PC-3 (cell line): ENCODE results near the gene SKP2.

Experiments
- EZH2 ChIP-seq: fragments of 300-600 bp; sonication (generic); IDR thresholded peaks from one replicate; pipeline ENCODE4 v1.6.1; 2017; ENCODE audit warnings: antibody characterized with exemption, mild to moderate bottlenecking, low read length; ENCODE audit not compliant: unreplicated experiment
- TF ChIP-seq, protein P1 (sequence below): fragments of 300-600 bp; sonication (generic); conservative IDR thresholded peaks from 2 replicates; pipeline ENCODE4 v1.5.1; 2017; ENCODE audit warnings: antibody characterized with exemption, low read depth, mild to moderate bottlenecking, low read length

DNA sequence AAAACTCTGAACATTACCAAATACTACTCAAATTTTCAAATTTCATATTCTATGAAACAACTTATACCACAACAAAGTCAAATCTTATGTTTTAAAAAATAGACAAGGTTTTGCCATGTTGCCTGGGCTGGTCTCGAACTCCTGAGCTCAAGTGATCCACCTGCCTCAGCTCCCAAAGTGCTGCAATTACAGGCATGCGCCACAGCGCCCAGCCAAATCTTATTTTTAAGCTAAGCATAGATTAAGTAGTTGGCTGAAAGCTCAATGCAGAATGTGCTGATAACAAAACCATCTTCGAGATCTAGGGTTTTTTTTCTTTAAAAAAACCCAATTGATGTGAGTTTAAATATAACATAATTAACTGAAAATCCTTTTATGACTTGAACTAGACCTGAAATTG is 6.6 kb upstream of the SKP2 start:
- TF ChIP-seq, protein P1, sequence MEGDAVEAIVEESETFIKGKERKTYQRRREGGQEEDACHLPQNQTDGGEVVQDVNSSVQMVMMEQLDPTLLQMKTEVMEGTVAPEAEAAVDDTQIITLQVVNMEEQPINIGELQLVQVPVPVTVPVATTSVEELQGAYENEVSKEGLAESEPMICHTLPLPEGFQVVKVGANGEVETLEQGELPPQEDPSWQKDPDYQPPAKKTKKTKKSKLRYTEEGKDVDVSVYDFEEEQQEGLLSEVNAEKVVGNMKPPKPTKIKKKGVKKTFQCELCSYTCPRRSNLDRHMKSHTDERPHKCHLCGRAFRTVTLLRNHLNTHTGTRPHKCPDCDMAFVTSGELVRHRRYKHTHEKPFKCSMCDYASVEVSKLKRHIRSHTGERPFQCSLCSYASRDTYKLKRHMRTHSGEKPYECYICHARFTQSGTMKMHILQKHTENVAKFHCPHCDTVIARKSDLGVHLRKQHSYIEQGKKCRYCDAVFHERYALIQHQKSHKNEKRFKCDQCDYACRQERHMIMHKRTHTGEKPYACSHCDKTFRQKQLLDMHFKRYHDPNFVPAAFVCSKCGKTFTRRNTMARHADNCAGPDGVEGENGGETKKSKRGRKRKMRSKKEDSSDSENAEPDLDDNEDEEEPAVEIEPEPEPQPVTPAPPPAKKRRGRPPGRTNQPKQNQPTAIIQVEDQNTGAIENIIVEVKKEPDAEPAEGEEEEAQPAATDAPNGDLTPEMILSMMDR, result no peak
- no peak for TF ChIP-seq EZH2
